K562 treated with DMSO at 1 percent for 12 hours (cell line): ENCODE data around the gene CARD9. TPM values are rescaled to one million over a fixed set of nuclear protein-coding genes. Genes with fewer than 3 reads are reported as not detected.

Experiments
- total RNA-seq: library from RNA; unstranded; fragments of 300-600 nt; gene quantifications from 2 replicates; pipeline ENCODE4 v1.2.3, GENCODE V29; 2022; ENCODE audit not compliant: insufficient read depth

Gene CARD9
- total RNA-seq: 10.1 and 15.8 TPM in 2 replicates

GRCh38 chr9:136373300-136374182 lies at the start of gene CARD9:
CARD9 (minus strand) TSS chr9:136373669; CDS start chr9:136372078, 1,591 bp downstream.

DNA sequence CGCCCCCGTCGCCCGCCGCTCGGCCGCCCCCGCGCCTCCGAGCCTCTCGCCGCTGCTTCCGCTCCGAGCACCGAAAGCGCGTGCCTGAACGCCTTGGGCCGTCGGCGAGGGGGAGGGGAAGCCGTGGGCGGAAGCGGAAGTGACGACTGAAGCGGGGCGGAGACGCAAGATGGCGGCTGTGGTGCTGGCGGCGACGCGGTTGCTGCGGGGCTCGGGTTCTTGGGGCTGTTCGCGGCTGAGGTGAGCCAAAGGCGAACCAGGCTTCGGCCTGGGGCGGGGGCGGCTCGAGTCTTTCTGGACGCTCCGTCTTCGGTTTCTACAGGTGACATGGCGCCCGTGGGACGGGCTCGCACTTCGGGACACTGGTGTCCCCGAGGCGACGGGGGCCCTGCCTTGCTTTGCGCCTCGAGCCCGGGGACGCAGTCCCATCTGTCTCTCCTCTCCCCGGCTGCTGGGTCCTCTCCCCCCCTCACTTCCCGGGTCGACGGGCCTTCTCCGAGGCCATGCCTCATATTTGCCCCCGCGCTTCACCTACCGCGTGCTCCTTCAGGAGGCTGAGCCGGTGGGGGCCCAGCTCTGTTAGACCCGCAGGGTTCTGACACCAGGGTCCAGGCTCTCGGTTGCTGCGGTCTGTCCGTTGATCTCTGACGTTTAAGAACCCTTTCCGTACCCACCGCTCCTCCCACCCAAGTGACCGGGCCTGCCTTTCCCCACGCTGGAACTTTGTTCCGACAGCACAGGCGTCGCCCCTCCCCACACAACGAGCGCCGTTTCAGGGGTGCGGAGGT lies 37.2 kb upstream of the CARD9 start, which contains the start of the genes ENTR1 and PMPCA:
Gene ENTR1 (minus strand): TSS at position 115 of the 788 bp plus-strand sequence. CDS start 217 bp downstream, outside the sequence.
Gene PMPCA (plus strand): TSS at position 159 of the 788 bp plus-strand sequence. CDS start 11 bp downstream, at position 170.

GRCh38 chr9:136400038-136400834 lies 26.8 kb upstream of the CARD9 start, which contains the start of gene SNAPC4:
SNAPC4 (minus strand) TSS chr9:136400170; CDS start chr9:136398428, 1,742 bp downstream.

DNA sequence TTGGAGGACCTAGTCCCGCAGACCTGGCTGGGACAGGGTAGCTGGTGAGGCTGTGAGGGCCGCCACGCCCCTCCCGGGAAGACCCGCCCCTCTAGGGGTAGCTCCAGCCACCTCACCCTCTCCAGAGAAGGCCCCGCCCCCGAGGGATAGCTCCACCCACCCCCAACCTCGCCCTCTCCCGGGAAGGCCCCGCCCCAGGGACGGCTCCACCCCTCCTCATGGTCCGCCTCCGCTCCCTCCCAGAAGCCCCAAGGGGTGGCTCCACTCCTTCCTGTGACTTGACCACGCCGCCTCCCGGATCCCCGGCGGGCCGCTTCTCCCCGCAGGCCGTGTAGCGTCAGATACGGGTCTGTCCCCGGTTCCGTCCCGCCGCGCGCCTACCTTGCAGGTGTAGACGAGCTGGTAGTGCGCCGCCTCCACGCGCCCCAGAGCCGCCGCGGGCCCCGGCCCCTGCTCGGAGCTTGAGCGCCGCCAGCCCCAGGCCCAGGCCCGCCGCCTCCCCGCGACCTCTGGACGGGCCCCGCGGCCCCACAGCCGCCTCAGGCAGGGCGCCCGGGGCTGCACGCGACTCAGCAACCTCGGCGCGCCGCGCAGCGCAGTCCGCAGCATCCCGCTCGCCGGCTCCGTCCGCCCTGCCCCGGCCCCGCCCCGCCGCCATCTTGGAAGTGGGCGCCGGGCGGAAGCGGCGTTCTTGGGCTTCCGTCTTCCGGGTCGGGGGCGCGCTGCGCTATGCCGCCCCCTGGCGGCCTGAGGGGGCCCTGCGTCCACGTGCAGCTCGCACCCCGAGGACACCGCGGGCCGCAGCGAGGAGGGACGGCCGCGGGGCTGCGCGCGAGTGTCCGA lies 10.1 kb downstream of the CARD9 start, which contains the start of gene DNLZ:
Gene DNLZ (minus strand): TSS at position 639 of the 843 bp plus-strand sequence. CDS start 30 bp downstream, at position 609.

GRCh38 chr9:136327304-136327974 lies 46.0 kb downstream of the CARD9 start, which contains the start of gene GPSM1:
GPSM1 (plus strand) TSS chr9:136327539; CDS start chr9:136327696, 157 bp downstream.

Other genes starting within 250 kb of the CARD9 start
- not detected in 2 replicates for gene LHX3, start 168.5 kb downstream of the CARD9 start, total RNA-seq
- gene QSOX2, start 127.9 kb downstream of the CARD9 start, total RNA-seq: 7.0 and 20.5 TPM in 2 replicates
- gene CCDC187, start 69.6 kb downstream of the CARD9 start, total RNA-seq: not detected in 2 replicates
- gene GPSM1, start 46.1 kb downstream of the CARD9 start, total RNA-seq: 9.6 and 12.2 TPM in 2 replicates
- 20.3 and 28.3 TPM in 2 replicates for gene DNLZ, start 9.9 kb downstream of the CARD9 start, total RNA-seq
- 5.5 and 11.6 TPM in 2 replicates for gene SNAPC4, start 26.5 kb upstream of the CARD9 start, total RNA-seq
- gene ENTR1, start 36.9 kb upstream of the CARD9 start, total RNA-seq: 30.9 and 45.6 TPM in 2 replicates
- 50.6 and 65.4 TPM in 2 replicates for gene PMPCA, start 37.0 kb upstream of the CARD9 start, total RNA-seq
- 7.6 and 15.8 TPM in 2 replicates for gene INPP5E, start 66.2 kb upstream of the CARD9 start, total RNA-seq
- 24.6 and 71.5 TPM in 2 replicates for gene SEC16A, start 109.4 kb upstream of the CARD9 start, total RNA-seq
- 4.5 and 20.9 TPM in 2 replicates for gene NOTCH1, start 172.4 kb upstream of the CARD9 start, total RNA-seq